Daoy (cell line): ENCODE results near the gene PNKD. TPM values are rescaled to one million over a fixed set of nuclear protein-coding genes. Genes with fewer than 3 reads are reported as not detected.

Experiments
- DNase-seq: peaks from one replicate; pipeline ENCODE4 v3.0.0-alpha.2; 2015; ENCODE audit warnings: low read depth
- total RNA-seq: library from RNA; depleted of rRNA; stranded (reverse); fragments of >200 nt; shearing (Covaris generic); gene quantifications from 2 replicates; pipeline ENCODE4 v1.2.3, GENCODE V29; 2014

PNKD gene
- total RNA-seq, 1 experiment from 2014 or later, result 36.4 TPM

- DNase-seq, result no peak
Observed at GRCh38 chr2:218341381-218341780, 71.1 kb downstream of the PNKD start.

- DNase-seq, result no peak
Observed at GRCh38 chr2:218342837-218343236, 72.5 kb downstream of the PNKD start.

- peak; percentile 23 for DNase-seq
Observed at GRCh38 chr2:218343591-218343990, 73.3 kb downstream of the PNKD start.

GRCh38 chr2:218344090-218344754 lies 73.9 kb downstream of the PNKD start:
- no peak for DNase-seq

DNA sequence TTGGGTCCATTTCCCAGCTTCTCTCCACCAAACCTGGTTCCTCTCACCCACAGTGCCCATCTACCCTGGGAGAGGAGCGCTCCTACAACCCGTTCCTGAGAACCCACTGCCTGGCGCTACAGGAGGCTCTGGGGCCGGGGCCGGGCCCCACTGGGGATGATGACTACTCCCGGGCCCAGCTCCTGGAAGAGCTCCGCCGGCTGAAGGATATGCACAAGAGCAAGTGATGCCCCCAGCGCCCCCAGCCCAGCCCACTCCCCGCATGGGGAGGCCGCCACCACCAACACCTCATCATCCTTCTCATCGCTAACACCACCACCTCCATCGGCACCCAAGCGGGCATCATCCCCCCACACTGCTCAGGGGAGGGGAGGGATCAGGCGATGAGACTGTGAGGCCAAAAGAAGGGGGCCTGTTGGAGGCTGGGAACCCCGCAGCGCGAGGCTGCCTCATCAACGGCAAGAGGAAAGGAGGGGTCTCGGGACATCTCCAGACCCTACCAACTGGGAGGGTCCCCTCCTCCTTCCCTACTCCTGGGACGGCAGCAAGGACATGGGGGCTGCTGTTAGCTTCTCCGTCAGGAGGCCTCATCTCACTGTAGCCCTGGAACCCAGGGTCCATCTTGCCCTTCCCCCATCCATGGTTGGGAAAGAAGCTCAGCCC lies 74.6 kb downstream of the PNKD start:
- no peak for DNase-seq

DNA sequence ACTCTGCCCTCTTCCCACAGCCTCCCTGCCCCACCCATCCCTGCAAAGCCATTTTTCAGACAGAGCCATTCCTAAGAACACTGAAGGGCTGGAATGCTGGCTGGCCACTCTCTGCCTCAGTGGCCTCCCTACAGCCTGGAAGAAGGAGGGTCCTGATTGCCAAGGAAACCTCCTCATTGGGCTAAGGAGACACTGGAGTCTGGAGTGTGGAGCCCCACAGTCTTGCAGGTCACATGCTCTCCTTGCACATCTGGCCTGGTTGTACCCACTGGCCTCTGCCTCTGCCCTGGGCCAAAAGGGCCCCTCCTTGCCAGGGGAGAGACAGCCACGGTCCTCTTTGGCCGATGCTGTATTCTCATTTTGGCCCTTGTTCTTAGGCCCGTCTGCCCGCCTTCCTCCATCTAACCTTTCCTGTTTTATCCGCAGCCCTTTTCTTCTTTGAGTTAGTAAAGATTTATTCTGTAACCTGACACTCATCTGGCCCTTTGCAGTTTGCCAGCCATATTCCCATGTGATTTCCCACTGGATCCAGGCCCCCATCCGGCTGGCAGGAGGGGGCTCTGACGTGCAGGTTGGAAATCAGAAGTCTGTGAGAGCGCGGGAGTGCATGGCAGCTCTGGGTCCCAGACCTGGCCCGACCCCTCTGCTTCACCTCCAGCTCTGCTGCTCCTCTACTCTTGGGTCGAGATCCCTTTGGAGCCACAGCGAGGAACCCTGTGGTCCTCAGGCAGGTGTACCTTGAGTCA lies 75.3 kb downstream of the PNKD start:
- DNase-seq, result no peak

DNA sequence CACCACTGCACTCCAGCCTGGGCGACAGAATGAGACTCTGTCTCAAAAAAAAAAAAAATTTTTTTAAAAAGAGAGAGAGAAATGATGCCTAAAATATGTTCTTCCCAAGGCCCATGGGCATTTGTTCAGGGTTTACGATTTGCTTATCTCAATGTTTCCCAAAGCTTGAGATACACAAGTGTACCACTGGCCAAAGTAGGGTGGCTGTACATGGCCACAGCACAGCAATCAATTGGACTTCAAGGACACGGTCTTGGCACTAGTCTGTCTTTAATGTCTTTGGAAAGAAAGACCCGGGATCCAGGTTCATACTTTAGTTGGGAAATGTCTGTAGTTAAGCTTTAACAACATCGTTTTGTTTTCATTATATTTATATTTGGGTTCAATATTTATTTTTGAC lies 76.9 kb downstream of the PNKD start:
- no peak for DNase-seq

GRCh38 chr2:218354045-218354444 lies 83.7 kb downstream of the PNKD start:
- no peak for DNase-seq

DNA sequence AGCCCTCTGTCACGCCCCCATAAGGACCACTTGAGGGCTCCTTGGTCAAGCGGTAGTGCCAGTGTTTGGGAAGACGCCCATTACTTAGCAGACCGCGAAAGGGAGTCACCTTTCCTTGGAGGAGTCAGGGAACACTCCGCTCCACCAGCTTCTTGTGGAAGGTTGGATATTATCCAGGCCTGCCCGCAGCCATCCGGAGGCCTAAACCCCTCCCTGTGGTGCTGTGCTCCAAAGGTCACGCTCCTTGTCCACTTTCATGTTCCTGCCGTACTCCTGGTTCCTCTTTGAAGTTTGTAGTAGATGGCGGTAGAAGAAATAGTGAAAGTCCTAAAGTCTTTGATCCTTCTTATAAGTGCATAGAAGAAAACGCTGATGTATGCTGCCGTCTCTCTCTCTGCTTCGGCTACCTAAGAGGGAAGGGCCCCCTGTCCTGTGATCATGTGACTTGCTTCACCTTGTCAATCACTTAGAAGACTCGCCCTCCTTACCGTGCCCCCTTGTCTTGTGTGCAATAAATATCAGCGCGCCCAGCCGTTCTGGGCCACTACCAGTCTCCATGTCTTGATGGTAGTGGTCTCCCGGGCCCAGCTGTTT lies 84.6 kb downstream of the PNKD start:
- no peak for DNase-seq

- DNase-seq, result no peak
Observed at GRCh38 chr2:218357236-218358177, 87.2 kb downstream of the PNKD start.

DNA sequence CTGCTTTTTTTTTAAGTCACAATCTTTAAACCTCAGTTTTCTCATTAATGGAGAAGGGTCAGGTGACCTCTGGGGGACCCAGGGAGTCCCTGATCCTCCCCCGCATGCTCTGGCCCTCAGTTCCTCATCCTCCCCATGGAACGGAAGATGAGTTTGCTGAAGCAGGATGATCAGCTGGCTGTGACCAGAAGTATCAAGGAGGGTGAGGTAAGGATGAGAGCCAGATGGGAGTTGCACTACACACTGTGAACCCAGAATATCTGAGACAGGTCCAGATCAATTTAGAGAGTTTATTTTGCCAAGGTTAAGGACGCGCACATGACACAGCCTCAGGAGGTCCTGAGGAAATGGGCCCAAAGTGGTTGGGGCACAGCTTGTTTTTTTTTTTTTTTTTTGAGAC lies 90.1 kb downstream of the PNKD start:
- no peak for DNase-seq

GRCh38 chr2:218362606-218363005 lies 92.3 kb downstream of the PNKD start:
- no peak for DNase-seq

DNA sequence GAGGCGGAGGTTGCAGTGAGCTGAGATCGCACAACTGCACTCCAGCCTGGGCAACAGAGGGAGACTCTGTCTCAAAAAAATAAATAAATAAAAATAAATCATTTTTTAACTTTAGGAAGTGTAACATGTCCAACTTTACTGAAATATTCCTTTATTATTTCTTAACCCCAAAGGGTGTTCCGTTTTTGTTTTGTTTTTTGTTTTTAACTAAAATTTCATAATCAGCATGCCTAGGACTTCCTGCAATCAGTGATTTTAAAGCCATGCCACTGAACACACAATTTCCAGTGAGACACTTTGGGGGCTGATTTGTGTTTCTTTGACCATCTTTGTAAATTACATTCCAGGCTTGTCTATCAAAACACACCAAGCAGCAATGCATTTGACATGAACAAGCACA lies 93.4 kb downstream of the PNKD start:
- DNase-seq, result no peak

- DNase-seq, result no peak
Observed at GRCh38 chr2:218364196-218364595, 93.9 kb downstream of the PNKD start.

GRCh38 chr2:218366621-218367414 lies 96.5 kb downstream of the PNKD start:
- DNase-seq, result no peak

GRCh38 chr2:218367415-218368149 lies 97.3 kb downstream of the PNKD start:
- peak; percentile 84 for DNase-seq

DNA sequence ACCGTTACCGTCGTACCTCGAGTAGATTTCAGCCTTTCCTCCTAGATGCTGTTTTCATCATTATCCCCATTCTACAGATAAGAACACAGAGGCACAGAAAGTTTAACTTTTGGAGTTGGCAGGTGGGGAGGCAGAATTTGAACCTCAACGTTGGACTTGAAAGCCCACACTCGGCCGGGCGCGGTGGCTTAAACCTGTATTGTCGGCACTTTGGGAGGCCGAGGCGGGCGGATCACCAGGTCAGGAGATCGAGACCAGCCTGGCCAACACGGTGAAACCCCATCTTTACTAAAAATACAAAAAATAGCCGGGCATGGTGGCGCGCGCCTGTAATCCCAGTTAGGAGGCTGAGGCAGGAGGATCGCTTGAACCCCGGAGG lies 97.8 kb downstream of the PNKD start:
- no peak for DNase-seq

DNA sequence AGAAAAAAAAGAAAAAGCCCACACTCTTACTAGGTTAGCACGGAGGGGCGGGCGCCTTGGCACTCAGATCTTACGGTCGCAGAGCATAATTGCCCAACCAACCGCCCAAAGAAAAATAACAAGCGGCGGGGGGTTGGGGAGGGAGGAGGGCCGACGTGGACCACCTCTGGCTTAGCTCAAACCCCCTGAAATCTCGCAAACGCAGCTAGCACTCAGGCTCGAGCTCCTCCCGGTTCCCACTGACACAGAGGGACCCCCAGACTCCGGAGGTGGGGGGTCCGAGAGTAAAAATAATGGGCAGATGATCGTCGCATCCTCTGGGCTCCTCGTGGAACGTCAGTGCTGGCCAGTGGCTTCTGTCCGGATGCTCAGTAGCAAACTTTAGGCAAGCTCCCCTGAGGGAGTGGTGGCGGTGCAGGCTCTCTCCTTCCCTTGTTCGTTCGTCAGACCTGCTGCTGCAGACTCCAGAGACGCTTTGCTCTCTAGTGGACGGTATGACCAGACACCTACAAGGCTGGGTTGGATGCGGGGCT lies 98.4 kb downstream of the PNKD start:
- DNase-seq, result no peak

GRCh38 chr2:218369330-218369729 lies 99.0 kb downstream of the PNKD start:
- DNase-seq, result no peak
